PFSK-1 (cell line): ENCODE results near the gene VTCN1.

Source experiments
- FOXP2 ChIP-seq: optimal IDR thresholded peaks from 2 replicates; pipeline ENCODE3; 2011; ENCODE audit warnings: borderline replicate concordance, control low read depth, inconsistent platforms; ENCODE audit not compliant: insufficient read depth; ENCODE audit errors: extremely low read length, extremely low read depth
- POLR2AphosphoS5 ChIP-seq: IDR thresholded peaks from 2 replicates; pipeline ENCODE4 v1.6.1; 2012; ENCODE audit warnings: low read depth, mild to moderate bottlenecking, control low read depth, low read length, moderate library complexity
- REST ChIP-seq, 2 experiments: IDR thresholded peaks; 2 replicates each; pipeline versions ENCODE4 v1.6.1 to v1.8.0; 2011 to 2012; ENCODE audit warnings: low read depth in 2 of 2, low read length in 2 of 2, control low read depth in 1 of 2, inconsistent platforms in 1 of 2, mild to moderate bottlenecking in 1 of 2, moderate library complexity in 1 of 2; ENCODE audit not compliant: insufficient read depth in 1 of 2
- SIN3A ChIP-seq: IDR thresholded peaks from 2 replicates; pipeline ENCODE4 v1.6.1; 2012; ENCODE audit warnings: mild to moderate bottlenecking, low read length, moderate library complexity, borderline replicate concordance; ENCODE audit not compliant: insufficient read depth
- TAF1 ChIP-seq: IDR thresholded peaks from 2 replicates; pipeline ENCODE4 v1.6.1; 2012; ENCODE audit warnings: low read length, control low read depth, borderline replicate concordance; ENCODE audit not compliant: insufficient read depth

VTCN1 gene

GRCh38 chr1:117147856-117148588 lies 62.7 kb downstream of the VTCN1 start:
- TF ChIP-seq REST (IDR thresholded peaks at IDR 0.05; ENCODE audit: insufficient read depth in 1 of 2, low read depth in 2 of 2, low read length in 2 of 2) (no peak), SIN3A (no peak), FOXP2 (no peak), TAF1 (no peak), POLR2AphosphoS5 (no peak)

GRCh38 chr1:117147341-117147831 lies 63.3 kb downstream of the VTCN1 start:
- TF ChIP-seq TAF1 (no peak), REST (IDR thresholded peaks at IDR 0.05; ENCODE audit: insufficient read depth in 1 of 2, low read depth in 2 of 2, low read length in 2 of 2) (no peak), POLR2AphosphoS5 (no peak), SIN3A (no peak), FOXP2 (no peak)

- no peak for TF ChIP-seq FOXP2
- TF ChIP-seq POLR2AphosphoS5 = no peak
- TF ChIP-seq TAF1 = no peak
- no peak for TF ChIP-seq REST (IDR thresholded peaks at IDR 0.05; ENCODE audit: insufficient read depth in 1 of 2, low read depth in 2 of 2, low read length in 2 of 2)
- no peak for TF ChIP-seq SIN3A
These were observed 64.0 kb downstream of the VTCN1 start for GRCh38 chr1:117146575-117147340.

- TF ChIP-seq FOXP2 (no peak), TAF1 (no peak), REST (IDR thresholded peaks at IDR 0.05; ENCODE audit: insufficient read depth in 1 of 2, low read depth in 2 of 2, low read length in 2 of 2) (no peak), SIN3A (no peak), POLR2AphosphoS5 (no peak)
These were observed 64.7 kb downstream of the VTCN1 start for GRCh38 chr1:117146072-117146471.
